ENCODE measurements around the gene ERP29.
"Not testable (repeated sequence)": the region's sequence is repeated elsewhere in the genome, so short reads cannot be mapped to it uniquely, and the experiment has no call there.

Gene ERP29

GRCh38 chr12:112001576-112001975 lies 11.7 kb upstream of the ERP29 start:
- no peak for DNase-seq (ENCODE audit: low read depth)

- DNase-seq (ENCODE audit: low read depth), result no peak
Observed at GRCh38 chr12:112004041-112004440, 9.2 kb upstream of the ERP29 start.

- no peak for DNase-seq (ENCODE audit: low read depth)
Observed at GRCh38 chr12:112005419-112006395, 7.5 kb upstream of the ERP29 start.

GRCh38 chr12:112007945-112008344 lies 5.3 kb upstream of the ERP29 start:
- DNase-seq (ENCODE audit: low read depth), result no peak

GRCh38 chr12:112008918-112009317 lies 4.3 kb upstream of the ERP29 start:
- no peak for DNase-seq (ENCODE audit: low read depth)

GRCh38 chr12:112009596-112009995 lies 3.6 kb upstream of the ERP29 start:
- DNase-seq (ENCODE audit: low read depth), result not testable (repeated sequence)

- no peak for DNase-seq (ENCODE audit: low read depth)
Observed at GRCh38 chr12:112010415-112011344, 2.5 kb upstream of the ERP29 start.

- no peak for DNase-seq (ENCODE audit: low read depth)
Observed at GRCh38 chr12:112011685-112012084, 1.5 kb upstream of the ERP29 start.

GRCh38 chr12:112013601-112014402 lies 576 bp downstream of the ERP29 start:
- peak; percentile 37 for DNase-seq (ENCODE audit: low read depth)

- no peak for DNase-seq (ENCODE audit: low read depth)
Observed at GRCh38 chr12:112015938-112016337, 2.7 kb downstream of the ERP29 start.

GRCh38 chr12:112017041-112017440 lies 3.8 kb downstream of the ERP29 start:
- no peak for DNase-seq (ENCODE audit: low read depth)

- no peak for DNase-seq (ENCODE audit: low read depth)
Observed at GRCh38 chr12:112018571-112019237, 5.5 kb downstream of the ERP29 start.

GRCh38 chr12:112020947-112021457 lies 7.8 kb downstream of the ERP29 start:
- no peak for DNase-seq (ENCODE audit: low read depth)

GRCh38 chr12:112022241-112023016 lies 9.2 kb downstream of the ERP29 start:
- DNase-seq (ENCODE audit: low read depth), result no peak

GRCh38 chr12:112023759-112024396 lies 10.7 kb downstream of the ERP29 start:
- no peak for DNase-seq (ENCODE audit: low read depth)

GRCh38 chr12:112025808-112026375 lies 12.7 kb downstream of the ERP29 start:
- no peak for DNase-seq (ENCODE audit: low read depth)

- DNase-seq (ENCODE audit: low read depth), result no peak
Observed at GRCh38 chr12:112029301-112029700, 16.1 kb downstream of the ERP29 start.

GRCh38 chr12:112031472-112031871 lies 18.2 kb downstream of the ERP29 start:
- no peak for DNase-seq (ENCODE audit: low read depth)

- DNase-seq (ENCODE audit: low read depth), result no peak
Observed at GRCh38 chr12:112032292-112032691, 19.1 kb downstream of the ERP29 start.

Measured in stimulated activated CD8-positive, alpha-beta memory T cell treated with anti-CD3 and anti-CD28 coated beads, Interleukin-12 subunit alpha, Interleukin-12 subunit beta, amount 100 ng/mL, for 1 hour (primary cell).